NCI-H345 treated with DMSO at 0.1 percent for 48 hours (cell line): Measurements from ENCODE around the gene OR6N2.

Experiments
- DNase-seq: peaks from one replicate; lab custom pipeline; 2025; ENCODE audit not compliant: unreplicated experiment; lab: John Stamatoyannopoulos, UW

OR6N2 gene

GRCh38 chr1:158781104-158781503 lies at the start of gene OR6N2:
Gene OR6N2 (minus strand): TSS chr1:158781204. CDS start chr1:158777635, 3,569 bp downstream.
- DNase-seq, result no peak

GRCh38 chr1:158830074-158830677 lies 49.2 kb upstream of the OR6N2 start:
- no peak for DNase-seq

GRCh38 chr1:158821723-158822122 lies 40.7 kb upstream of the OR6N2 start:
- no peak for DNase-seq

DNA sequence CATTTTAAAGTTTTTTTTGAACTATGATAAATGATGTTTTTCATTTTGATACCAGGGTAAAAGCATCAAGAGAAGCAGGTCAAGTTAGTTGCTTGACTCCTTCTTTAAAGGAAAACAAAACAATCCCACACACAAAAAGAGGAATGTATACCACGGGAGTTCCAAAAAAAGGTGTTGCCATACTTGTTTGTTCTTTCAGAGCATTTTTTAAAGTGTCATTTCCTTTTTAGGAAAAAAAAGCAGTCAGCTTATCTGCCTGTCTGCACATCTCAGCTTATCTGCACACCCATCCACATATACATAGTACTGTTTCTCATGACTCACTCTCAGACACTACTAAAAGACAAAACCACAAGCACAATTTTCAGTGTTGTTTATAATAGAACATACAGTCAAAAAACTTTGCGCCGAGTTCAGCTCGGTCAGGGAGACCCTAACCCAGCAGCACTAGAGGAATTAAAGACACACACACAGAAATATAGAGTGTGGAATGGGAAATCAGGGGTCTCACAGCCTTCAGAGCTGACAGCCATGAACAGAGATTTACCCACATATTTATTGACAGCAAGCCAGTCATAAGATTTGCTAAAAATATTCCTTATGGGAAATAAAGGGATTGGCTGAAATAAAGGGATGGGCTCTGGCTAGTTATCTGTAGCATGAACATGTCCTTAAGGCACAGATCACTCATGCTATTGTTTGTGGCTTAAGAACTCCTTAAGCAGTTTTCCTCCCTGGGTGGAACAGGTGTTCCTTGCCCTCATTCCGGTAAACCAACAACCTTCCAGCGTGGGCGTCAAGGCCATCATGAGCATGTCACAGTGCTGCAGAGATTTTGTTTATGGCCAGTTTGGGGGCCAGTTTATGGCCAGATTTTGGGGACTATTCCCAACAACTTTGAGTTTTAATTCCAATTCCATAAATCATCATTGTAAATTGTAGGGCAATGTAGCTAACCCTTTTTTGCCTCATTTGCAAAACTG lies 38.7 kb upstream of the OR6N2 start:
- DNase-seq, result no peak

DNA sequence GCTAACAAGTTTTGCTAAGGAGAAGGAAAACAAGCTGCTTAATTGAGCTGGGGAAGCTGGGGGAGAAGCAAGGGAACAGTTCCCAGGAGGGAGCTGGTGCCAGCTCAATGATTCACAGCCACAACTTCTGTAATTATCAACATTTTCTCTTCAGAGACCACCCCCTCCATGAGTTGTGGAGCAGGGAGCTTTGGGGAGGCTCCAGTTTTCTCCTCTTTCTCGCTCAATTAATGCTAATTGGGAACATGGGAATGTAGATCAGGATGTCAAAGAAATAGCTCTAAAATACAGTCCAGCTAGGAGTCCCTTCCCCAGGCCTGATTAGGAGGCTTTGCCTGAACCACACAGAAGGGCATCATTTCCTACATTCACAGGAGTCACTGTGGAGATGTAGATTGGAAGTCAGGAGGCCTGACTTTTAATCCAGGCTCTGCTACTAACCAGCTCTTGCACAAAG lies 38.0 kb upstream of the OR6N2 start:
- no peak for DNase-seq

- DNase-seq, result no peak
Measured at GRCh38 chr1:158818560-158818959, 37.6 kb upstream of the OR6N2 start.

GRCh38 chr1:158814970-158815369 lies 34.0 kb upstream of the OR6N2 start:
- DNase-seq, result no peak

DNA sequence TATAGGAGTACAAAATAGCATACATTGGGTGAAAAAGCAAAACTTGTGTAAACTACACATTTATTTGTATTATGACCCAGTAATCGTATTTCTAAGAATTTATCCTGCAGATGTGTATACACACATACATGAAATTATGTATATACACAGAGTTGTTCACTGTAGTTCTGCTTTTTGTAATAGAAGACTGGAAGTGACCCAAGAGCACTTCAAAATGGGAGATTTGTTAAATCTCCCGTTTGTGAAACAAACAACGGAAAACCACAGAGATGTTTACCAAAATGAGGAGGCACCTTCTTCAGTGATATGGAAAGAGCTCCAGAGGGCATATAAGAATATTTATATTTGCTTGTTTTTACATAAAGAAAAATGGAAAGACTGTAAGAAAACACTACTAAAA lies 32.2 kb upstream of the OR6N2 start:
- DNase-seq, result no peak

DNA sequence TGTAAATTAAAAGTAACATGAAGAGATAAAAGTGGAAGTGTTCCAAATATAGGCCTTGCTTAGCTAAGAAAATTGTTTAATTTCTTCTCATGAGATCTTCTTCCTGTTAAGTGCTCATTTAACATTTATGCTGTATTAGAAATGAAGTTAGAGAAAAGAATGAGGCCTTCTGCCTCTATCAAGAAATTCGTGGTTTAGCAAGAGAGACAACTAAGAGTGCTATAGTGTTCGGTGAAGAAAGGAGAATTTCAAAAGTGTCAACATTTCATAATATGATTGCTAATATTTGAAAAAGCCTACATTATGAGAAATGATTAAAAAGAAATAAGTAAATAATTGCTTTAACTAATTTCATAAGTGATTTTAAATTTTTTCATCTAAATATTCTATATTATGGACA lies 31.3 kb upstream of the OR6N2 start:
- DNase-seq, result no peak

DNA sequence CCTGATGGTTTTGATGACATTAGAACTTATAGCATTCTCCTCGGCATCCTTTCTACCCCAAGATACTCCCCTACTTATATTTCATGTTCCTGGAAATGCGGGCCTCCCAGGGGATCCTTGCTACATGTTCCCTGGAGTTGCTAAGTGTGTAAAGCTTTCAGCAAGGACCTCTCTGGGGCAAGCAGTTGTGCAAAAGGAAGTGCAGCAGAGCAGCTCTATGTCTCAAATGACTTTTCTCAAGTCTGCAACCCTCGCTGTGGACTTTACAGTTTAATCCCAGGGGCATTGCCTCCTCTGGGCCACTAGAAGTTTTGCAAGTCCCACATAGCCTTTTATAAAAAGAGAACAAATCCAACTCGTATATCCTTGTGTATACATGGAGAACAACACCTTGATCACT lies 29.3 kb upstream of the OR6N2 start:
- no peak for DNase-seq

DNA sequence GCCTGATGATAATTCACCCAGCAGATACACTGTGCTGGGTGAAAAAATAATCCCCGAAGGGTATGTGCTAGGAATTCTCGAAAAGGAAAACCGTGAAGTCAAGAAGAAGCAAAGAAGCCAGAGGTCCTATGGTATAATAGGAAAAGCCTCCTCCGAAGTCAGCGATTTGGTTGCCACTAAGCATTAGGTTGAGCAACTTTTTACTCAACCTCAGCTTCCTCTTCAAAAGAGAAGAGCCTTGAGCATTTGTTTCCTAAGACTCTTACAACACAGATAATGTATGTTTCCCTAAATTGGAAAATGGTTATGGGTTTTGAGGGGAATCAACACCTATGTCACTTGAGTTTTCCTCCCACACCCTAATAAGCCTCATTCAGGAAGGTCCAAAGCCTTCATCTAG lies 28.9 kb upstream of the OR6N2 start:
- DNase-seq, result no peak

DNA sequence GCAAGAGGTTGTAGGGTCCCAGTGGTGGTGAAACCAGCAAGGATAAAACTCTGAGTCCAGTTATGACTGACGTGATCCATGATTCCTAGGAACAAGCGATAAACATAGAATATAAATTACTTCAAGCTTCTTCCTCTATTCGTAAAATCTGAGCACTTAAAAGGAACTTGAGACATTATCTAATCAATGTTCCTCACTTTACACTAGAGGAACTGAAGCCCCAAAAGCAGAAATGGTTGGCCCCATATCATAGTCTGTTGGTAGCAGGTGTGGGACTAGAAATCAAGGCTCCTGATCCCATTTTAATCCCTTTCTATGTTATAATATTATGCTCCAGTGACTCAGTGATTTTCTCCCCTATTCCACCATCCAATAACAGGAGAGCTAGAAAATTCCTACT lies 28.3 kb upstream of the OR6N2 start:
- no peak for DNase-seq

DNA sequence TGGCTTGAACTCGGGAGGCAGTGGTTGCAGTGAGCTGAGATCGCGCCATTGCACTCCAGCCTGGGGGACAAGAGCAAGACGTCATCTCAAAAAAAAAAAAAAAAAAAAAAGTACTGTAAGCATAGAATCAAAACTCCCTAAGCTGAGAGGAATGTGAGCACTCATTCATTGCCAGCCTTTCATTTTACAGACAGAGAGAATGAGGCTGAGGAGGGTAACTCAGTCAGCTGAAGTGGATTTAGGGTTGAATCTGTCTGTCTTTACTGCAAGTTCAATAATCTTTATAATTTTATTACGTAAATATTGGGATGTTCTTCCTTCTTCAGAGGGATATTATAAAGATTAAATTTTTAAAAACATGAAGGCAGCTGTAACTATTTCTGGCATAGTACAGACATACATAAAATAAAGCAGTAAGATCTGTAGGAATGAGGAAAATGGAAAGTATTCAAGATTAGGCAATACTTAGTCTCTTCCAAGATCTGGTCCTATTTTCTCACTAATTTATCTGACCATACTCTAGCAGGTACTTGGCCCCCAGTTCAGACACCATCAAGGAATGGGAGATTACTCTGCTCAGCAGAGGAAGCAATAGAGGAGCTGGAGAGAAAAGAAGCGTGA lies 26.0 kb upstream of the OR6N2 start:
- no peak for DNase-seq

GRCh38 chr1:158803678-158804077 lies 22.7 kb upstream of the OR6N2 start:
- DNase-seq, result no peak

DNA sequence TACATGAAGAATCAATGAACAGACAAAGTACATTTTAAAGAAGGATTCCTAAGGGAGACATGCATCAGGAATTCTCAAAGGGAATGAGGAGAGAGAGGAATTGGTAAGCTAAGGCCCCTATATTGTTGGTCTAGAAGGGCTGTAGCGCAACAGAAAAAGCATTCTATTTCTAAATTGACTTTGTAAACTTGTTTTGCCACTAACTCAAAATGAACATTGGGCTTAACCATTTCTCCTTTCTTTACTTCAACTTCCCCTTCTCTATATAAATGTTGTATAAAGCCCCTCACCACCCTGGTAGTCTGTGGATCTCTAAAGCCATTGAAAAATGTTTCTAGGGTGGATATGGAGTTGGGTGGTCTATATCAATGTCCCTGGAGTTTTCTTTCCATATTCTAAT lies 20.4 kb upstream of the OR6N2 start:
- DNase-seq, result no peak

- DNase-seq, result no peak
Measured at GRCh38 chr1:158800526-158800925, 19.5 kb upstream of the OR6N2 start.

- no peak for DNase-seq
Measured at GRCh38 chr1:158799689-158800088, 18.7 kb upstream of the OR6N2 start.

DNA sequence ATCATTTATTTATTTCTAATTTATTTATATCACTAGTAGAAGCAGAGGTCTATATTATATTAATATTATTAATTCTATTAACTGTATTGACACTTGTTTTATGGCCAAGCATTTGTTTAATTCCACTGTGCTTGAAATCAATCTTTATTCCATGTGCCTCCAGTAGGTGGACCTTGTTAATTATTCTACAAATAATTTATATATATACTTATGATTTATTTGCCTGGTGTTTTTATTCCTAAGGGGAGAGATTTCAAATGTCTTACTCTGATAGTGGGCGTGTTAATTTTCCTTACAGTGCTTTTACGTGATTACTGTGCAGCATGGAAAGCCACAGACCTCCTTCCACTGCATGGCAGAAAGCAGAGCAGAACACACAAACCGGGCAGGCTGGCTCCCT lies 17.5 kb upstream of the OR6N2 start:
- DNase-seq, result no peak

GRCh38 chr1:158794247-158794646 lies 13.2 kb upstream of the OR6N2 start:
- DNase-seq, result no peak

- DNase-seq, result no peak
Measured at GRCh38 chr1:158793604-158794003, 12.6 kb upstream of the OR6N2 start.

GRCh38 chr1:158771950-158772866 lies 8.8 kb downstream of the OR6N2 start, which contains the start of gene OR6N1:
Gene OR6N1 (minus strand): TSS chr1:158772195. CDS start chr1:158766682, 5,513 bp downstream.
- DNase-seq, result no peak
